K562 (cell line): ENCODE measurements around the gene TARBP1. TPM values are rescaled to one million over a fixed set of nuclear protein-coding genes. Genes with fewer than 3 reads are reported as not detected.

ENCODE experiments used
- ATF1 ChIP-seq, 2 experiments: fragments of 450-650 bp in 1 of 2; IDR thresholded peaks; 2 replicates each; pipeline ENCODE4 v1.6.1; 2016; ENCODE audit warnings: missing compliant biosample characterization in 1 of 2, missing genetic modification characterization in 1 of 2
- BRD9 ChIP-seq: fragments of 450-650 bp; IDR thresholded peaks from 2 replicates; pipeline ENCODE4 v1.6.1; 2018; ENCODE audit warnings: low read depth; ENCODE audit not compliant: partially characterized antibody
- CBX8 ChIP-seq: fragments of 200-600 bp; sonication (generic); IDR thresholded peaks from 2 replicates; pipeline ENCODE4 v1.6.1; 2012; ENCODE audit warnings: borderline replicate concordance, mixed run types, low read depth, mild to moderate bottlenecking, moderate library complexity, mixed read lengths, low read length, control low read depth, inconsistent platforms; ENCODE audit not compliant: poor library complexity, severe bottlenecking; ENCODE audit errors: extremely low read depth
- ELF1 ChIP-seq: fragments of 200-800 bp; sonication (Bioruptor generic); IDR thresholded peaks from 2 replicates; pipeline ENCODE4 v1.6.1; 2016; ENCODE audit warnings: missing genetic modification characterization, missing compliant biosample characterization
- FOS ChIP-seq: IDR thresholded peaks from 3 replicates; pipeline ENCODE4 v1.6.1; 2011; ENCODE audit not compliant: insufficient read length; ENCODE audit errors: extremely low read depth
- GABPA ChIP-seq: fragments of 200-800 bp; sonication (Bioruptor generic); conservative IDR thresholded peaks from 2 replicates; pipeline ENCODE4 v1.6.1; 2016; ENCODE audit warnings: low read depth, missing genetic modification characterization, missing compliant biosample characterization
- GTF2F1 ChIP-seq: IDR thresholded peaks from 2 replicates; pipeline ENCODE4 v1.6.1; 2011; ENCODE audit warnings: low read depth, low read length, improper control_type of control experiment
- JUND ChIP-seq, 2 experiments: IDR thresholded peaks; 2 replicates in 1 of 2; 3 replicates in 1 of 2; pipeline ENCODE4 v1.6.1; 2011; ENCODE audit warnings: borderline replicate concordance in 2 of 2, low read depth in 2 of 2, low read length in 2 of 2, improper control_type of control experiment in 1 of 2, missing biosample characterization in 1 of 2, missing genetic modification characterization in 1 of 2, missing genetic modification reagents in 1 of 2
- KLF13 ChIP-seq: fragments of 450-650 bp; IDR thresholded peaks from 2 replicates; pipeline ENCODE4 v1.6.1; 2016; ENCODE audit warnings: missing genetic modification characterization, low read depth, mild to moderate bottlenecking, missing compliant biosample characterization, moderate library complexity, borderline replicate concordance
- MBD1 ChIP-seq: fragments of 250-450 bp; sonication (Bioruptor Pico); IDR thresholded peaks from 2 replicates; pipeline ENCODE4 v1.8.0; 2022; ENCODE audit warnings: inconsistent platforms
- MTA3 ChIP-seq: fragments of 450-650 bp; formaldehyde crosslinking; IDR thresholded peaks from 2 replicates; pipeline ENCODE4 v1.6.1; 2017; ENCODE audit warnings: mild to moderate bottlenecking, borderline replicate concordance
- NFYB ChIP-seq: IDR thresholded peaks from 2 replicates; pipeline ENCODE4 v1.6.1; 2011; ENCODE audit warnings: mild to moderate bottlenecking, moderate library complexity; ENCODE audit not compliant: insufficient read length; ENCODE audit errors: extremely low read depth
- POLR3G ChIP-seq: IDR thresholded peaks from 2 replicates; pipeline ENCODE4 v1.6.1; 2011; ENCODE audit not compliant: insufficient read length, insufficient replicate concordance; ENCODE audit errors: extremely low read depth
- RHOXF2B ChIP-seq: fragments of 250-450 bp; sonication (Bioruptor Pico); conservative IDR thresholded peaks from 2 replicates; pipeline ENCODE4 v1.5.1; 2021
- STAT5B ChIP-seq: fragments of 250-450 bp; sonication (Bioruptor Pico); IDR thresholded peaks from 2 replicates; pipeline ENCODE4 v1.8.0; 2021; ENCODE audit warnings: mild to moderate bottlenecking, inconsistent platforms
- TRIM25 ChIP-seq: fragments of 450-650 bp; IDR thresholded peaks from 2 replicates; pipeline ENCODE4 v1.7.0; 2016; ENCODE audit warnings: borderline replicate concordance
- ZBTB17 ChIP-seq: fragments of 450-650 bp; formaldehyde crosslinking; IDR thresholded peaks from 2 replicates; pipeline ENCODE4 v1.4.0; 2020; ENCODE audit warnings: mild to moderate bottlenecking
- ZBTB26 ChIP-seq: fragments of 450-650 bp; formaldehyde crosslinking; IDR thresholded peaks from 2 replicates; pipeline ENCODE4 v1.4.0; 2022; ENCODE audit warnings: missing genetic modification characterization
- ZKSCAN1 ChIP-seq: fragments of 150-350 bp; IDR thresholded peaks from 2 replicates; pipeline ENCODE4 v1.6.1; 2016; ENCODE audit warnings: low read depth, low read length
- ZNF436 ChIP-seq: fragments of 250-450, 450-650 bp; sonication (Bioruptor Pico); formaldehyde crosslinking; IDR thresholded peaks from 2 replicates; pipeline ENCODE4 v1.7.0; 2020; ENCODE audit warnings: mild to moderate bottlenecking
- ZNF444 ChIP-seq: fragments of 250-450 bp; sonication (Bioruptor Pico); IDR thresholded peaks from 2 replicates; pipeline ENCODE4 v1.4.0; 2020; ENCODE audit warnings: mild to moderate bottlenecking, moderate library complexity
- ZNF507 ChIP-seq: conservative IDR thresholded peaks from 2 replicates; pipeline ENCODE4 v1.6.1; 2017; ENCODE audit warnings: missing genetic modification characterization, missing compliant biosample characterization
- ZNF583 ChIP-seq: fragments of 250-450 bp; sonication (Bioruptor Pico); IDR thresholded peaks from 2 replicates; pipeline ENCODE4 v1.4.0; 2020
- polyA plus RNA-seq, 8 experiments: library from polyadenylated mRNA; depleted of rRNA in 4 of 8; stranded (reverse) in 5 of 8; unstranded in 3 of 8; fragments of >200 nt; fragmentation: Nextera tagmentation in 2 of 8; fragmentation: Illumina TruSeq in 1 of 8; extraction: Ambion mirVana in 2 of 8; extraction: Trizol in 1 of 8; gene quantifications; 2 replicates each; pipeline versions ENCODE4 v1.2.1 to v1.2.3, GENCODE V29; 2011 to 2014; ENCODE audit warnings: inconsistent platforms in 1 of 8, missing spikeins in 1 of 8
- total RNA-seq, 7 experiments: library from RNA; depleted of rRNA in 6 of 7; stranded (reverse); fragments of >200 nt in 6 of 7; fragmentation: Illumina TruSeq in 2 of 7; extraction: Trizol in 2 of 7; gene quantifications; 2 replicates each; pipeline versions ENCODE4 v1.2.1 to v1.2.3, GENCODE V29; 2011 to 2021; ENCODE audit warnings: low replicate concordance in 1 of 7

TARBP1 gene
- total and polyA plus RNA-seq, 9 of the 15 experiments (the other 6 are each of a cell fraction or from before 2014, with no cell fraction given), result 8.8 to 48.0 (median 22.9) TPM

GRCh38 chr1:234373064-234373958 is 105.7 kb downstream of the TARBP1 start, which contains the start of gene COA6 (continued):
- TF ChIP-seq KLF13 (tag) (peak; percentile 83; the same call in 1 of the 2 replicates), ZNF444 (CRISPR knock-in tag) (no peak), FOS (no peak), RHOXF2B (CRISPR knock-in tag) (0 out of 2 replicates have a peak, but pooled peaks have one; percentile 26), GTF2F1 (no peak; the same call in 1 of the 2 replicates), ELF1 (tag) (peak; percentile 92), GABPA (tag) (peak; percentile 100), CBX8 (no peak), JUND (IDR thresholded peaks at IDR 0.05; ENCODE audit: borderline replicate concordance, low read depth, low read length) (peak; percentile 69), JUND (tag; IDR thresholded peaks at IDR 0.05; ENCODE audit: borderline replicate concordance, low read depth, low read length) (no peak; the same call in 1 of the 3 replicates), ZKSCAN1 (no peak), ZNF583 (no peak), STAT5B (no peak), ZBTB17 (CRISPR knock-in tag) (peak; percentile 59; the same call in 1 of the 2 replicates), ZBTB26 (peak; percentile 89), ZNF507 (tag) (no peak), TRIM25 (peak; percentile 60; the same call in 1 of the 2 replicates), POLR3G (no peak), BRD9 (peak; percentile 95), ATF1 (CRISPR knock-in tag; IDR thresholded peaks at IDR 0.05) (no peak), ATF1 (tag; IDR thresholded peaks at IDR 0.05) (peak; percentile 96), NFYB (no peak), MBD1 (CRISPR knock-in tag) (no peak), MTA3 (peak; percentile 100), ZNF436 (CRISPR knock-in tag) (no peak)
